ENCODE data around the gene DNM3.

DNA sequence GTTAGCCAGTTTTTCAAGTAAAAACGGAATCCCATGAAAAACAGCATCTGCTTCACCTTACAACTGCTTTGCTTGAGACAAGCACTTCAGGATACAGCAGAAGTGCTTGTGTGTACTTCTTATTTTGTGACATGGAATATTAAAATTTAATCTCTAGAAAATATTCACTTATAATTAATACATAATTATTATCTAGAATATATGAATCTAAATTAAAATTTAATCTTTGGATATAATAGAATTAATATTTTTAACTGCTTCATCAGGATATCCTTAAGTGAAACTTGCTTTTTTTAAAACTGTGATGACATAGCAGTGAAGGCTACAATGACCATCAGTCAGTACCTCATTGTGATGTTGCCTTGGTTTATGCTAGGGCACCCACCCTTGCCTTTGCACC is 430.8 kb downstream of the DNM3 start:
- no peak for TF ChIP-seq EZH2 (IDR thresholded peaks at IDR 0.05; ENCODE audit: borderline replicate concordance, insufficient read depth, low read depth, low read length, poor library complexity, severe bottlenecking)
- TF ChIP-seq, protein P1, sequence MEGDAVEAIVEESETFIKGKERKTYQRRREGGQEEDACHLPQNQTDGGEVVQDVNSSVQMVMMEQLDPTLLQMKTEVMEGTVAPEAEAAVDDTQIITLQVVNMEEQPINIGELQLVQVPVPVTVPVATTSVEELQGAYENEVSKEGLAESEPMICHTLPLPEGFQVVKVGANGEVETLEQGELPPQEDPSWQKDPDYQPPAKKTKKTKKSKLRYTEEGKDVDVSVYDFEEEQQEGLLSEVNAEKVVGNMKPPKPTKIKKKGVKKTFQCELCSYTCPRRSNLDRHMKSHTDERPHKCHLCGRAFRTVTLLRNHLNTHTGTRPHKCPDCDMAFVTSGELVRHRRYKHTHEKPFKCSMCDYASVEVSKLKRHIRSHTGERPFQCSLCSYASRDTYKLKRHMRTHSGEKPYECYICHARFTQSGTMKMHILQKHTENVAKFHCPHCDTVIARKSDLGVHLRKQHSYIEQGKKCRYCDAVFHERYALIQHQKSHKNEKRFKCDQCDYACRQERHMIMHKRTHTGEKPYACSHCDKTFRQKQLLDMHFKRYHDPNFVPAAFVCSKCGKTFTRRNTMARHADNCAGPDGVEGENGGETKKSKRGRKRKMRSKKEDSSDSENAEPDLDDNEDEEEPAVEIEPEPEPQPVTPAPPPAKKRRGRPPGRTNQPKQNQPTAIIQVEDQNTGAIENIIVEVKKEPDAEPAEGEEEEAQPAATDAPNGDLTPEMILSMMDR (IDR thresholded peaks at IDR 0.05), result no peak
